PC-9 (cell line): ENCODE measurements around the gene FBXO34. TPM values are rescaled to one million over a fixed set of nuclear protein-coding genes. Genes with fewer than 3 reads are reported as not detected.
A peak's percentile ranks its signal among the peaks of the same experiment; 100 is the strongest.

Source experiments
- BruUV-seq: library from RNA; stranded (reverse); fragments of 400-500 nt; replicated peaks from 2 replicates; lab custom pipeline; 2021; lab: Mats Ljungman, UMichigan
- CTCF ChIA-PET: fragments of 300-600 bp; sonication (Branson Sonifier 250); formaldehyde crosslinking; loops from one replicate; lab custom pipeline; 2022; ENCODE audit warnings: antibody characterized with exemption; lab: Charles Lee
- POLR2A ChIA-PET: fragments of 300-600 bp; sonication (Branson Sonifier 250); formaldehyde crosslinking; loops from one replicate; lab custom pipeline; 2022; ENCODE audit warnings: antibody characterized with exemption; ENCODE audit not compliant: unreplicated experiment; lab: Charles Lee
- DNase-seq, 2 experiments: peaks; one replicate each; pipeline versions ENCODE4 v3.0.0 to v3.0.0-alpha.2; 2015 to 2022; ENCODE audit warnings: mixed read lengths in 1 of 2
- H2AFZ ChIP-seq: fragments of 200-600 bp; sonication (generic); 2 replicates; pipeline ENCODE4 v1.8.1; 2017; ENCODE audit warnings: antibody characterized with exemption
- H3F3A ChIP-seq: fragments of 200-600 bp; sonication (generic); 2 replicates; pipeline ENCODE4 v1.8.1; 2017; ENCODE audit warnings: antibody characterized with exemption, mild to moderate bottlenecking, low read depth; ENCODE audit not compliant: insufficient read depth
- H3K27ac ChIP-seq: fragments of 200-600 bp; sonication (generic); 2 replicates; pipeline ENCODE4 v1.6.1; 2016; ENCODE audit warnings: mixed run types
- H3K27me3 ChIP-seq: fragments of 200-600 bp; sonication (generic); 2 replicates; pipeline ENCODE4 v1.6.1; 2016; ENCODE audit warnings: low read depth, mixed run types; ENCODE audit not compliant: insufficient read depth
- H3K36me3 ChIP-seq: fragments of 200-600 bp; sonication (generic); 2 replicates; pipeline ENCODE4 v1.6.1; 2016; ENCODE audit warnings: low read depth, mixed run types
- H3K4me1 ChIP-seq: fragments of 200-600 bp; sonication (generic); replicated peaks from 2 replicates; pipeline ENCODE4 v1.6.1; 2016; ENCODE audit warnings: mixed run types; ENCODE audit not compliant: insufficient read depth
- H3K4me2 ChIP-seq: fragments of 200-600 bp; sonication (generic); 2 replicates; pipeline ENCODE4 v1.6.1; 2017; ENCODE audit warnings: mixed run types
- H3K4me3 ChIP-seq: fragments of 200-600 bp; sonication (generic); 2 replicates; pipeline ENCODE4 v1.6.1; 2016; ENCODE audit warnings: mixed run types
- H3K79me2 ChIP-seq: fragments of 200-600 bp; sonication (generic); 2 replicates; pipeline ENCODE4 v1.6.1; 2017; ENCODE audit warnings: low read depth, mixed run types
- H3K9me2 ChIP-seq: fragments of 200-600 bp; sonication (generic); 2 replicates; pipeline ENCODE4 v1.8.1; 2017; ENCODE audit warnings: mild to moderate bottlenecking; ENCODE audit not compliant: insufficient read depth
- H3K9me3 ChIP-seq: fragments of 200-600 bp; sonication (generic); 2 replicates; pipeline ENCODE4 v1.8.1; 2016; ENCODE audit warnings: low read depth; ENCODE audit not compliant: insufficient read depth
- H4K20me1 ChIP-seq: fragments of 200-600 bp; sonication (generic); 2 replicates; pipeline ENCODE4 v1.8.1; 2017; ENCODE audit not compliant: insufficient read depth
- EZH2 ChIP-seq: fragments of 200-600 bp; sonication (generic); IDR thresholded peaks from 2 replicates; pipeline ENCODE4 v1.8.0; 2017; ENCODE audit warnings: antibody characterized with exemption, low read depth
- intact Hi-C: fragments of 100-400 bp; cut with micrococcal nuclease; formaldehyde crosslinking; loops from one replicate; pipeline ENCODE4 v1.10.0; 2022; ENCODE audit not compliant: unreplicated experiment
- total RNA-seq: library from RNA; stranded (reverse); gene quantifications from 2 replicates; pipeline ENCODE4 v1.2.3, GENCODE V29; 2021
- TF ChIP-seq, protein P1 (sequence below): fragments of 200-600 bp; sonication (generic); conservative IDR thresholded peaks from 2 replicates; pipeline ENCODE4 v1.6.1; 2017; ENCODE audit warnings: mixed run types, antibody characterized with exemption, mild to moderate bottlenecking, moderate library complexity

FBXO34 gene
- total RNA-seq, 1 experiment from 2014 or later = 32.8 TPM

DNA sequence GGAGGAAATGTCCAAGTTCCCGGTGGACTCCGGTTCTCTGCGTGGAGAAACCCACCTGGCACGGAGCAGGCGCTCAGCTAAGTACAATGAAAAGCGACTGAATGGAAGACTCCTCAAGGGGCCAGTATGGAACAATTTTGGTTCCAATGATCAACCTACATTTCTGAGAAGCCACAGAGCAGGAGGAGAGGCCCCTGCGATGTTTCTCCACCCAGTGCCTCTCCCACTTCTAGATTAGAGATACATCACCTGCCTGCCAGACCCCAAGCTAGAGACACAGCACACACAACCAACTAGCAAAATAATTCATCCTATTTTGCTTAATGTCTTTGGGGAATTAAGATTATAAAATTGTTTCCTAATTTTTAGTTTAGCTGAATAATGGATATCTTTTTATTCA lies 101.6 kb downstream of the FBXO34 start:
- Histone ChIP-seq H4K20me1 (no peaks in the 10 kb centered on the region), H3K36me3 (peaks cover 3% of the 10 kb centered on the region; the same call in 1 of the 2 replicates), H3F3A (no peaks in the 10 kb centered on the region; the same call in 1 of the 2 replicates), H3K4me1 (peaks cover 8% of the 10 kb centered on the region; the same call in 1 of the 2 replicates), H3K4me2 (no peak overlapping the region), H3K27ac (no peak overlapping the region), H3K27me3 (no peaks in the 10 kb centered on the region), H2AFZ (no peak overlapping the region), H3K79me2 (no peaks in the 10 kb centered on the region), H3K4me3 (no peak overlapping the region), H3K9me2 (no peaks in the 10 kb centered on the region), H3K9me3 (no peaks in the 10 kb centered on the region)
- TF ChIP-seq EZH2 = no peak
- TF ChIP-seq, protein P1, sequence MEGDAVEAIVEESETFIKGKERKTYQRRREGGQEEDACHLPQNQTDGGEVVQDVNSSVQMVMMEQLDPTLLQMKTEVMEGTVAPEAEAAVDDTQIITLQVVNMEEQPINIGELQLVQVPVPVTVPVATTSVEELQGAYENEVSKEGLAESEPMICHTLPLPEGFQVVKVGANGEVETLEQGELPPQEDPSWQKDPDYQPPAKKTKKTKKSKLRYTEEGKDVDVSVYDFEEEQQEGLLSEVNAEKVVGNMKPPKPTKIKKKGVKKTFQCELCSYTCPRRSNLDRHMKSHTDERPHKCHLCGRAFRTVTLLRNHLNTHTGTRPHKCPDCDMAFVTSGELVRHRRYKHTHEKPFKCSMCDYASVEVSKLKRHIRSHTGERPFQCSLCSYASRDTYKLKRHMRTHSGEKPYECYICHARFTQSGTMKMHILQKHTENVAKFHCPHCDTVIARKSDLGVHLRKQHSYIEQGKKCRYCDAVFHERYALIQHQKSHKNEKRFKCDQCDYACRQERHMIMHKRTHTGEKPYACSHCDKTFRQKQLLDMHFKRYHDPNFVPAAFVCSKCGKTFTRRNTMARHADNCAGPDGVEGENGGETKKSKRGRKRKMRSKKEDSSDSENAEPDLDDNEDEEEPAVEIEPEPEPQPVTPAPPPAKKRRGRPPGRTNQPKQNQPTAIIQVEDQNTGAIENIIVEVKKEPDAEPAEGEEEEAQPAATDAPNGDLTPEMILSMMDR = no peak
- ChIA-PET CTCF (no interaction called here), POLR2A (interaction anchor here (0.6 kb wide), 1 partner anchor 54 kb away, joined by 4 read pairs; no protein-coding TSS in a partner anchor)
- no peak for DNase-seq
- intact Hi-C loops = no loop called here
- no TSS peak for BruUV-seq

DNA sequence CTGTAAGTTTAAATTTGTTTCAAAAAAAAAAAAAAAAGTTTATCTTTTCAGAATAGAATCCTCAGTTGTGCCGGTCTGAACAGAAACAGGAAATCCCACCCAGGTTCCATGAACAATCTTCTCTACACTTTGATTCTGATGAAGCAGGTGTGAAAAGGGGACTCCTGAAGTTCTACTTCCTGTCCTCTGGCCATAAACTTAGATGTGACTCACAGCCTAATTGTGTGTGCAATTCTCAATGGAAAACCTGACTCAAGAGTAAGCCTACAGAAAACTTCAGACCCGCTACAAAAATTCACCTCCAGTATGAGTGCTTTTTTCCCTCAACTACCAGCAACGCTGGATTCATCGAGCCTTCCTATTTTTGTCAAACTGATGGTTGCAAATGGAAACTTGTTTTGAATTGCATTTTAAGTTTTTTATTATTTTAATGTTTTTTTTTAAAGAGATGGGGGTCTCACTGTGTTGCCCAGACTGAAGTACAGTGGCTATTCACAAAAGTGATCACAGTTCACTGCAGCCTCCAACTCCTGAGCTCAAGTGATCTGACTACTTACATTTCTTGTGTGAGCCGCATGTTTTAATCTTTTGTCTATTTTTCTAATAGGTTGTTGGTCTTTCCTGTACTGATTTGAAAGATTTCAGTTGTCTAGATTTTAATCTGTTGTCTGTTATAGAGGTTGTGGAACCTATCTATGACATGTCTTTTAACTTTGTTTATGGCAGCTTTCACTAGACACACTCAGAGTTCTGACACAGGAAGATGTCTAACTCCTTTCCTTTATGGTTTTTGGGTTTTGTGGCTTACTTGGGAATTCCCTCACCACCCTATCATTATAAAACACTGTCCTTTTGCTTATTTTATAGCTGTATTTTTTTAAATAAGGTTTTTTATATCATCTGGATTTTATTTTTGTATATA lies 102.8 kb downstream of the FBXO34 start:
- H3K27me3 ChIP-seq = no peaks in the 10 kb centered on the region
- peak overlapping the region; percentile 30; the same call in 1 of the 2 replicates for H3K27ac ChIP-seq
- ChIA-PET CTCF (no interaction called here), POLR2A (no interaction called here)
- H3K9me3 ChIP-seq = no peaks in the 10 kb centered on the region
- no peak overlapping the region for H2AFZ ChIP-seq
- no peaks in the 10 kb centered on the region for H3K9me2 ChIP-seq
- TF ChIP-seq, protein P1 = no peak
- TF ChIP-seq EZH2 = no peak
- H3F3A ChIP-seq = no peaks in the 10 kb centered on the region; the same call in 1 of the 2 replicates
- peaks cover 8% of the 10 kb centered on the region; the same call in 1 of the 2 replicates for H3K4me1 ChIP-seq
- no peaks in the 10 kb centered on the region for H3K79me2 ChIP-seq
- no peaks in the 10 kb centered on the region for H4K20me1 ChIP-seq
- BruUV-seq = no TSS peak
- DNase-seq = peak in 1 of 2 experiments; percentile 46
- peaks cover 3% of the 10 kb centered on the region; the same call in 1 of the 2 replicates for H3K36me3 ChIP-seq
- intact Hi-C loops = no loop called here
- no peak overlapping the region for H3K4me2 ChIP-seq
- no peak overlapping the region for H3K4me3 ChIP-seq

DNA sequence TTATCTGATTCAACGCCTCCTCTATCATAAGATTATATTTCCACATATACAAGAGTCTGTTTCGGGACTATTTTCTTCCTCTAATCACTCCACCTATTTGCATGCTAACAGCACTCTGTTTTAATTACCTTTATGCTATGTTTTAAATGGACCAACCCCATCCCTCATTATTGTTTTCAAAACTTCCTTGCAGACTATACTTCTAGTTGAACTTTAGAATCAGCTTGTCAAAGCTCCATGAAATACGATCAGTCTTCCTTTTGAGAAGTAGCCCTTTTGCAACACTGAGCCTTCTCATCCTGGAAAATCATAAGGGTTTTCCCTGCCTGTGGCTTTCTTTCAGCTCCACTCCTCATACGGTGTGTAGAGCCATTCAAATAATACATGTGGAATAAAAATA lies 103.5 kb downstream of the FBXO34 start:
- H3F3A ChIP-seq = no peaks in the 10 kb centered on the region; the same call in 1 of the 2 replicates
- H3K9me2 ChIP-seq = no peaks in the 10 kb centered on the region
- H3K4me3 ChIP-seq = no peak overlapping the region
- no TSS peak for BruUV-seq
- intact Hi-C loops = no loop called here
- peaks cover 3% of the 10 kb centered on the region; the same call in 1 of the 2 replicates for H3K36me3 ChIP-seq
- H3K27ac ChIP-seq = no peak overlapping the region
- H2AFZ ChIP-seq = no peak overlapping the region
- DNase-seq = no peak
- ChIA-PET CTCF (interaction anchor here (0.7 kb wide), 1 partner anchor 11 kb away, joined by 6 read pairs; no protein-coding TSS in a partner anchor), POLR2A (no interaction called here)
- peaks cover 8% of the 10 kb centered on the region; the same call in 1 of the 2 replicates for H3K4me1 ChIP-seq
- H3K79me2 ChIP-seq = no peaks in the 10 kb centered on the region
- TF ChIP-seq EZH2 = no peak
- TF ChIP-seq, protein P1 = no peak
- no peaks in the 10 kb centered on the region for H4K20me1 ChIP-seq
- H3K4me2 ChIP-seq = no peak overlapping the region
- H3K27me3 ChIP-seq = no peaks in the 10 kb centered on the region
- no peaks in the 10 kb centered on the region for H3K9me3 ChIP-seq
